Hematopoietic multipotent progenitor cell treated with erythropoietin and hydrocortisone succinate and interleukin-3 and kit ligand, for 15 days (in vitro differentiated cells): ENCODE results near the gene CFAP45.
A peak's percentile ranks its signal among the peaks of the same experiment; 100 is the strongest.

Experiments used
- DNase-seq: peaks from one replicate; pipeline ENCODE4 v3.0.0-alpha.2; 2015; ENCODE audit warnings: low spot score

Gene CFAP45

GRCh38 chr1:159936273-159936904 lies 36.4 kb upstream of the CFAP45 start:
- peak; percentile 79 for DNase-seq

- no peak for DNase-seq
These were observed 35.8 kb upstream of the CFAP45 start for GRCh38 chr1:159935719-159936272.

GRCh38 chr1:159935305-159935704 lies 35.3 kb upstream of the CFAP45 start:
- no peak for DNase-seq

- no peak for DNase-seq
These were observed 34.4 kb upstream of the CFAP45 start for GRCh38 chr1:159934136-159935039.

- DNase-seq: no peak
These were observed 33.4 kb upstream of the CFAP45 start for GRCh38 chr1:159933347-159933746.

- no peak for DNase-seq
These were observed 32.6 kb upstream of the CFAP45 start for GRCh38 chr1:159932296-159933285.

GRCh38 chr1:159931795-159932173 lies 31.8 kb upstream of the CFAP45 start:
- no peak for DNase-seq

GRCh38 chr1:159931101-159931794 lies 31.3 kb upstream of the CFAP45 start:
- no peak for DNase-seq

GRCh38 chr1:159930634-159931033 lies 30.7 kb upstream of the CFAP45 start:
- DNase-seq: no peak

- DNase-seq: no peak
These were observed 30.3 kb upstream of the CFAP45 start for GRCh38 chr1:159930216-159930615.

GRCh38 chr1:159929155-159930051 lies 29.4 kb upstream of the CFAP45 start:
- no peak for DNase-seq

GRCh38 chr1:159928491-159929050 lies 28.6 kb upstream of the CFAP45 start:
- DNase-seq: no peak

GRCh38 chr1:159927849-159928431 lies 28.0 kb upstream of the CFAP45 start:
- no peak for DNase-seq

GRCh38 chr1:159927211-159927848 lies 27.4 kb upstream of the CFAP45 start:
- DNase-seq: no peak

- DNase-seq: no peak
These were observed 25.7 kb upstream of the CFAP45 start for GRCh38 chr1:159925719-159926078.

GRCh38 chr1:159924791-159925718 lies 25.1 kb upstream of the CFAP45 start, which contains the start of gene TAGLN2:
Gene TAGLN2, minus strand, starts transcription at chr1:159925507. Its CDS starts 4,998 bp downstream, at chr1:159920509.
- DNase-seq: peak; percentile 81

- peak; percentile 53 for DNase-seq
These were observed 24.2 kb upstream of the CFAP45 start for GRCh38 chr1:159924025-159924790.
